Left colon (tissue), 2 donors: ENCODE results near the gene SLC35F6. TPM values are rescaled to one million over a fixed set of nuclear protein-coding genes. Genes with fewer than 3 reads are reported as not detected.
"Not testable (repeated sequence)": the region's sequence is repeated elsewhere in the genome, so short reads cannot be mapped to it uniquely, and the experiment has no call there.

Source experiments
- ATAC-seq: fragments of 200-7000 bp; cut with Tn5 transposase; one replicate; pipeline ENCODE4 v1.9.1; 2020; ENCODE audit warnings: mild to moderate bottlenecking, moderate library complexity
- DNase-seq, 2 donors: peaks; one replicate each; pipeline ENCODE4 v3.0.0-alpha.2; 2020
- intact Hi-C, 2 donors: fragments of 100-400 bp; cut with DNase I in 1 of 2; cut with micrococcal nuclease in 1 of 2; formaldehyde crosslinking; loops; one replicate each; pipeline versions ENCODE4 v1.11.2 to v1.14.0; 2022; cut with DNase I, micrococcal nuclease
- total RNA-seq, 2 donors: library from RNA; stranded (reverse); fragmentation: NEBNext Ultra II Directional; extraction: Animal tissue kit (Norgen Biotek cat#: 25700); gene quantifications; one replicate each; pipeline ENCODE4 v1.2.1, GENCODE V29; 2021
- donor health status: DM: no; HTN: no; CAD: no.
- donor health status: DM: yes; HTN: yes; CAD: no.

SLC35F6 gene
- total RNA-seq, 2 donors from 2014 or later, result 29.6 to 32.1 TPM

DNA sequence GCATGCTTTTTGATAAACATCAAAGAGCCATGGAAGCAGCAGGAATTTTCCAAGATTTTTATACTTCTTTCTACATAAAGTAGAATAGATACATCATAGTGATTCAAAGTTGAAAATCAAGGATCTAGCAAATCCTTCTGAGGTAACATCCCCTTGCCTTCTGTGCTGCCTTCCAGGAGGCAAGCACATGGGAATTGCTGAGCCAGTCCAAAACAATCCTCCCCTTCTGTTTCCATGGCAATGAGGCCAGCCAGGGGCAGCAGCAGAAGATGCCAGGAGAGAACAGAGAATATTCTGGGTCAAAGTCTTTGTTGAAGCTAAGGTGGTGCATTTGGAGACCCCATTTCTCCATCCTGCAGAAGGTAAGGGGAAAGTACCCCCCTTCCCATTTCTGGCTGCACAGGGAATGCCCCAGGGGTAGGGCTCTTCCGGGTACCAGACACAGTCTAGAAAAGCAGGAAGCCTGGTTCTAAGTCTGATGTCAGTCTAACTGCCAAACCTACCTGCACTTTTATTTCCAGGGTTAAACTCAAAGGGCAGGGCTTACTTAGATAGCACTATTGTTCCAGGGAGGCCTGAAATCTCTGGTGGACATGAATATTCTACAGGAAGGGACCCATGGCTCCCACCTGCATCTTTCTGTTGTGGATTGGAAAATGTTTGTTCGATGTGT is 43.8 kb downstream of the SLC35F6 start:
- DNase-seq, result no peak
- intact Hi-C loops, result no loop called here
- ATAC-seq, result peak; percentile 93

DNA sequence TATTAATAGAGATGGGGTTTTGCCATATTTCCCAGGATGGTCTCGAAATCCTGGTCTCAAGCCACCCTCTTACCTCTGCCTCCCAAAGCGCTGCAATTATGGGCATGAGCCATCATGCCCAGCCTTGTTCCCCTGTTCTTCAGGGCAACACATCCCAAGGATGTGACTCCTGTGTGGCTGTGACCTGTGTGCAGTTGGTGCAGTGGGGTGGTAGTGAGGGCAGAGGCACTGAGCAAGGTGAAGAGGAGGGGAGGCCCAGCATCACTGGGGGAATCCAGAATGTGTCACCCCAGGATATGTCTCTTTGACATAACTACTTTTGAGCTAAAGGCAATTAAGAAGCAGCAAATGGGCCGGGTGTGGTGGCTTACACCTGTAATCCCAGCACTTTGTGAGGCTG is 45.1 kb downstream of the SLC35F6 start:
- intact Hi-C loops, result no loop called here
- ATAC-seq (no peak), DNase-seq (no peak)

DNA sequence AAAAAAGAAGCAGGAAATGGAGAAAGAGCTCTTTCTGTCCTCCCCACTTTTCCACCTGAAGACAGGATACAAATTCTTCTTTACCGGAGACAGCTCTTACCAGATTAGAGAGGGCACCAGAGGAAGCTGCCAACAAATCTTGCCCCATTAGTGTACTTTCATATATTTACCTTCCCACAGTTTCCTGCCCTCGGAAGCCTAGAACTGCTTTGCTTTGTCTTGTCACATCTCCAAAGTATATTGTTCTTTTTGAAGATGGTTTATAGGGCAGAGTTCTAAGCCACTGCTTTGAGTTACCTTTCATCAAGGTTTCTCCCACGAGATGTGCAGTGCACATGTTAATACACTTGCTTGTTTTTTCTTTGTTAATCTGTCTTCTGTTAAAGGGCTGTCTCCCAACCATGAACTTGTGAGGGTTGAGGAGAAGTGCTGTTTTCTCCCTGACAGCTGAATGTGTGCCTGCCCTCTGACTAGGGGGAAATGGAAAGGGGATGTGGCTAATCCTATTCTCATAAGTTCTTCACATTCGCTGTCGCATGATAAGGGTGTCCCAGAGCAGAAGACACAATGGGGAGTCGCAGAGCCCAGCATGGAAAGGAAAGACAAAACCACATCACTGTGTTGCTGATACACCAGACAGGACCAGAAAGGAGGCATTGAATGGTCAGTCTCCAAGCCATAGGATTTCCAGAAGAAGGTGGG is 45.9 kb downstream of the SLC35F6 start:
- intact Hi-C loops, result no loop called here
- ATAC-seq, result no peak
- no peak for DNase-seq

DNA sequence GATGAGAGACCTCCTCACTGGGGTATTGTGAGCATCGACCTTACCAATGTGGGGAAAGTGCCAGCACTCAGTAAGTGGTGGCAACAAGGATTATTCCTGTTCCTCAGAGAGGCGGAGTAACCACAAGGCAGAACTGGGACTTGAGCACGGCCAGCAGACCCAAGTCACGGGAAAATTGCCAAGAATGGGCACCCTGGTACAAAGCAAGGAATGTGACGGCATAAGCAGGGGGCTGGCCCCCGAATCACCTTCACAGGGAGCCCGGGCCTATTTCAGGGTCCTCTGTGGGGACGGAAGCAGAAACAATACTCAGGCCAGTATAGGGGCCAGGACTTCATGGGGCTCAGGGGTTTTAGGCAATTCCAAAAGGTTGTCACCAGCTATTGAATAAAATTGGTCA is 47.2 kb downstream of the SLC35F6 start:
- intact Hi-C loops, result no loop called here
- ATAC-seq (no peak), DNase-seq (no peak)

DNA sequence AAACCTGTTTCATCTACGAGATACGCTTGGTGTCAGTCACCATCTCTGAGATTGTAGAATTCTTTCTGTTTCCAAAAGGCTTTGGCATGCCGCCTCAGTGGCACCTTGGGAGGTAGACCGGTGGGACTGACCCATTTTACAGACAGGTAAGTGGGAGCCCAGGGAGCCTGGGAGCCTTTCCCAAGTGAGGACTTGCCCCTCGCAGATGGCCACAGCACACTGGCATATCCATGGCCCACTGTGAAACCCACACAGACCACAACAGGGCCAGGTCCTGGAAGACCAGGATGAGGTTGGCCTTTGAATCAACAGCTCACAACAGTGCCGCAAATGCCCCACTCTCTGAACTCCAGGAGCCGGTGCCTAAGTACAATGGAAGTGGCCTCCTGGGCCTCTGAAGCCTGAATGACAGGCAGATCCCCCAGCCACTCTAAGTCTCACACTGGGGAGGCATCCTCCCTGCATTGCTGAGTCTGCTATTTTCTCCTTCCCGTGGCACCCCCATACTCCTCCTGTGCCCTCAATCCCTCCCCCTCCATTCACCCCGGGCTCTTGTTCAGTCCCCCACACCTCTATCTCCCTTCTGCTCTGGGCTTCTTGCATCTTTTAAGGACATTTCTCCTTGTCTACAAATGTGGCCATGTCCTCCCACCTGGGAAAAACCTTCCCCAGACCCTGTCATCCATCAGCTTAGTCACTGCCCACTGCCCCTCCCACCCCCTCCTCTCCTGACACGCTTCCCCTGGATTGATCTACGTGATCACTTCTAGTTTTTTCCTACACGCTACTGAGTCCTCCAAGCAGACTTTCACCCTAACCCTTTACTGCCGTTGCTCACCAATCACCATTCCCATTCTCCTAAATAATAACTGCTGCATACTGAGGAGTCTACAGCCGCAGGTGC is 48.0 kb downstream of the SLC35F6 start:
- ATAC-seq, result no peak
- intact Hi-C loops, result no loop called here

DNA sequence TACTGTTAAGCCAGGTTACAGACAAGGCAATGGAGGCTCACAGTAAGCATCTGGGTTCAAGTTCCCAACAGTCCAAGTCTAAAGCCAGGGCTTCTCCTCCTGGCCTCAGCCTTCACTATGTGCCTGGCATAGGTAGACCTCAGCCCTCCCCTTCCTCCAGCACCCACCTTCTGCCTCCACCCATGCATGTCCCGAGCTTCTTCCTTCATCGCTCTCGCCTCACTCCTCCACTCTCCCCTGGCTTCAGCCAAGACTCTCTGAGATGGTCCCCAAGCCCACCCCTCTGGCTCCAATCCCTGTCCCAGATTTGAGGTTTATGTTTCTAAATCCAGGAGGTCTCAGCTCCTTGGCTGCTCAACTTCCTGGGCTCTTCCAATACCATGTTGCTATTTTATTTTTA is 48.6 kb downstream of the SLC35F6 start:
- DNase-seq (no peak), ATAC-seq (no peak)
- intact Hi-C loops, result no loop called here

More for the DNA sequence above, 48.0 kb downstream of the SLC35F6 start:
- DNase-seq, result no peak

DNA sequence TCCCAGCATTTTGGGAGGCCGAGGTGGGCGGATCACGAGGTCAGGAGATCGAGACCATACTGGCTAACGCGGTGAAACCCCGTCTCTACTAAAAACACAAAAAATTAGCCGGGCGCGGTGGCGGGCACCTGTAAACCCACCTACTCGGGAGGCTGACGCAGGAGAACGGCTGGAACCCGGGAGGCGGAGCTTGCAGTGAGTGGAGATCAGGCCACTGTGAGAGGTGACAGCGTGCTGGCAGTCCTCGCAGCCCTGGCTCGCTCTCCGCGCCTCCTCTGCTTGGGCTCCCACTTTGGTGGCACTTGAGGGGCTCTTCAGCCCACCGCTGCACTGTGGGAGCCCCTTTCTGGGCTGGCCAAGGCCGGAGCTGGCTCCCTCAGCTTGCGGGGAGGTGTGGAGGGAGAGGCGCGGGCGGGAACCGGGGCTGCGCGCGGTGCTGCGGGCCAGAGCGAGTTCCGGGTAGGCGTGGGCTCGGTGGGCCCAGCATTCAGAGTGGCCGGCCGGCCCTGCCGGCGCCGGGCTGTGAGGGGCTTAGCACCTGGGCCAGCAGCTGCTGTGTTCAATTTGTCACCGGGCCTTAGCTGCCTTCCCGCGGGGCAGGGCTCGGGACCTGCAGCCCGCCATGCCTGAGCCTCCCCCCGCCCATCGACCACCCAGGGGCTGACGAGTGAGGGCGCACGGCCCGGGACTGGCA is 50.1 kb downstream of the SLC35F6 start:
- intact Hi-C loops, ATAC-seq, DNase-seq: not testable (repeated sequence)

DNA sequence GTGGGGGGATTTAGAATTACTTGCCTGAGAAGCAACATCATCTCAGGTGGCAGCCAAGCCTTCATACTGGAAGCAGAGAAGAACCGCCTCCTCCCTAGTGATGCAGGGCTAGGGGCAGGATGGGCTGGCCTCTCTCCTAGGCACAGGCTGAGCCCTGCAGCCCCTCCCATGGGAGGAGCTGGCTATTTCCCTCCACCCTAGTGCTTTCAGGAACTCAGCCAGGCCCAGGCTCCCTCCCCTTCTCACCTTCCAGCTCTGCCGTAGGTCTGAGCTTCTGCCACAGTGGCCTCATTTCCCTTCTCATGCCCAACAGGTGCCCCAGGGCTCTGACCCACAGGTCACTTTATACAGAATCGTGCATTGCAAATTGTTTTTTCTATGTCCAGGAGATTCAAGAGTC is 52.8 kb downstream of the SLC35F6 start:
- ATAC-seq (peak; percentile 97), DNase-seq (peak in 1 of 2 donors; percentile 31)
- intact Hi-C loops, result no loop called here

DNA sequence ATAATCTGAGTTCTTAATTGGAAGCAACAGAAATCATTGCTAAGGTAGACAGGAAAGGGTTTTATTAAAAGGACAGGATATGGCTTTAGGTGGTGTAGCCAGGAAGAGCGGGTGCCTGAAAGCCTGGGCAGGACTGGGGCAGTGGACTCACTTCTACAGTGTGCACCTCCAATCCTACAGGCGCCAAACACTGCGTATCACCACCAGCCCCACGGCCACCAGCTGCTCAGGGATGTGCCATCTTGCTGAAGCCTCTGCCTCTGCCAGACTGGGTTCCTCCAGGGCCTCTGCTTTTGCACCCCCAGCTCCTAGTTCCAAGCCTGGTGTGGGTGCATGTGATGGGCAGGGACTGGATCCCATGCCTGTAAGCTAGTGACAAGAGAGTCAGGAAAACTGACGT is 54.2 kb downstream of the SLC35F6 start:
- intact Hi-C loops, result no loop called here
- DNase-seq (no peak), ATAC-seq (no peak)

DNA sequence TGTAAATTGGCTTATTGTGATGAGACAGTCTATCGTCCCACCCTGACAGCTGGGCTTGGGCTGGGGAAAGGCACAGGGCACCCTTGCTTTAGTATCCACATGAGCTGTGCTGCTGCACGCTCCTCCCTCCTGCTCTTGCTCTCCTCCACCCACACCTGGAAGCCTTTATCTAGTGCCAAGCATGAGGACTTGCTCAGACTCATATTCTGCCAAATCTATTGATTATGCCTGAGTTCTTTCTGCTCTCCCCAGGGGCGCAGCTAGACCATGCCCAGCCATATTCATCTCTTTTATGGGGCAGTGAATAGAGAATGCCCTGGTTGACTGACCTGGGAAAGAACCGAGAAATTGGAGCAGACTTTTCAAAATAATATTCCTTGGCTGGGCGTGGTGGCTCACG is 54.9 kb downstream of the SLC35F6 start:
- intact Hi-C loops, result no loop called here
- ATAC-seq (no peak), DNase-seq (no peak)

DNA sequence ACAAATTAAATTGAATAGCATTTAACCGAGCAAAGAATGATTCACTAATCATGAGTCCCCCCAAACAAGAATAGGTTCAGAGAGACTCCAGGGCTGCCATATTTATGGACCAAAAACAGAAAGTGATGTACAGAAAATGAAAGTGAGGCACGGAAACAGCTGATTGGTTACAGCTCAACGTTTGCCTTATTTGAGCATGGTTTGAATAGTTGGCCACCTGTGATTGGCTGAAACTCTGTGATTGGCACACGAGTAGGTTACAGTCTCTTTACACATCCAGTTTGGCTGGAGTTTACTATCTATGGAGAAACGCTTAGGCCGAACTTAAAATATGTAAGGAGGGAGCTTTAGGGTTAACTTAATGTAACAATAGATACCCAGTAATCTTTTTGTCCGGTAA is 56.8 kb downstream of the SLC35F6 start:
- DNase-seq, result no peak
- intact Hi-C loops, result no loop called here
- ATAC-seq, result no peak

DNA sequence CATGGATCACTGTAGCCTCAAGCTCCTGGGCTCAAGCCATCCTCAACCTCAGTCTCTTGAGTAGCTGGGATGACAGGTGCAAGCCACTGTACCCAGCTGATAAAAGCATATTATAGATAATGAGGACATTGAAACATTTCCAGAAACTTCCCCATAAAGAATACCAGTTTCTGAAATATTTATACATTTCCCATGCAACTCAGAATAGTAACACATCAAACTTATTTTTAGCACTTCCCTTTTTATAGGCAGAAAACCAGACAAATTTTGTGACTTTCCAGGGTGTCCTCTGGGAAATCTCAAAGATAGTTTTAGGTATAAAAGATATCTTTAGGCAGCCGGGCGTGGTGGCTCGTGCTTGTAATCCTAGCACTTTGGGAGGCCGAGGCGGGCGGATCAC is 58.8 kb downstream of the SLC35F6 start:
- intact Hi-C loops, result no loop called here
- no peak for ATAC-seq
- DNase-seq, result no peak

Other genes starting within 250 kb of the SLC35F6 start
- gene CIB4, start 122.9 kb upstream of the SLC35F6 start, total RNA-seq, result not detected
- 1 to 10 TPM in 1 of 2 donors, under 1 TPM in 1; 0.79 to 1.5 TPM for gene KCNK3, start 71.6 kb upstream of the SLC35F6 start, total RNA-seq
- 1 to 10 TPM; 1.5 to 6.5 TPM for gene CENPA, start 21.8 kb downstream of the SLC35F6 start, total RNA-seq
- gene DPYSL5, start 83.8 kb downstream of the SLC35F6 start, total RNA-seq, result under 1 TPM in 1 of 2 donors, not detected in 1; 0.11 TPM
- gene MAPRE3, start 206.4 kb downstream of the SLC35F6 start, total RNA-seq, result 10 to 100 TPM; 27.9 to 31.4 TPM